Amniotic stem cell (primary cell): Measurements from ENCODE around the gene ACOX2.
A peak's percentile ranks its signal among the peaks of the same experiment; 100 is the strongest.

Experiments
- DNase-seq: peaks from one replicate; lab custom pipeline; 2025; lab: John Stamatoyannopoulos, UW

The ACOX2 gene

GRCh38 chr3:58536501-58537411 is at the start of gene ACOX2:
Gene ACOX2, minus strand, starts transcription at chr3:58537190. Its CDS starts 2,084 bp downstream, at chr3:58535106.
- no peak for DNase-seq

- no peak for DNase-seq
Measured at GRCh38 chr3:58585994-58586393, 49.0 kb upstream of the ACOX2 start.

- DNase-seq, result peak; percentile 52
Measured at GRCh38 chr3:58585005-58585786, 48.2 kb upstream of the ACOX2 start.

GRCh38 chr3:58584690-58585004 is 47.7 kb upstream of the ACOX2 start:
- no peak for DNase-seq

GRCh38 chr3:58581328-58582091 is 44.5 kb upstream of the ACOX2 start:
- no peak for DNase-seq

GRCh38 chr3:58580826-58581327 is 43.9 kb upstream of the ACOX2 start:
- DNase-seq, result no peak

GRCh38 chr3:58578873-58579272 is 41.9 kb upstream of the ACOX2 start:
- DNase-seq, result no peak

- no peak for DNase-seq
Measured at GRCh38 chr3:58577269-58577821, 40.4 kb upstream of the ACOX2 start, which contains the start of gene FAM107A. Gene FAM107A, minus strand, starts transcription at chr3:58577391. Its CDS starts 7,531 bp downstream, at chr3:58569860.

GRCh38 chr3:58576716-58577115 is 39.7 kb upstream of the ACOX2 start:
- no peak for DNase-seq

GRCh38 chr3:58575971-58576652 is 39.1 kb upstream of the ACOX2 start:
- DNase-seq, result no peak

GRCh38 chr3:58574682-58575081 is 37.7 kb upstream of the ACOX2 start:
- no peak for DNase-seq

GRCh38 chr3:58574106-58574505 is 37.1 kb upstream of the ACOX2 start:
- DNase-seq, result no peak

GRCh38 chr3:58573640-58574039 is 36.6 kb upstream of the ACOX2 start:
- no peak for DNase-seq

GRCh38 chr3:58572634-58573230 is 35.7 kb upstream of the ACOX2 start:
- no peak for DNase-seq

- no peak for DNase-seq
Measured at GRCh38 chr3:58572013-58572633, 35.1 kb upstream of the ACOX2 start.

GRCh38 chr3:58570851-58571250 is 33.9 kb upstream of the ACOX2 start:
- no peak for DNase-seq

- DNase-seq, result no peak
Measured at GRCh38 chr3:58569287-58570001, 32.5 kb upstream of the ACOX2 start.

GRCh38 chr3:58568572-58569286 is 31.7 kb upstream of the ACOX2 start:
- DNase-seq, result no peak

- no peak for DNase-seq
Measured at GRCh38 chr3:58567251-58567515, 30.2 kb upstream of the ACOX2 start.
